D721Med (cell line): Measurements from ENCODE around the gene GPR183.

ENCODE experiments used
- DNase-seq: peaks from one replicate; pipeline ENCODE4 v3.0.0; 2011; ENCODE audit warnings: low spot score; ENCODE audit not compliant: insufficient read length
- FAIRE-seq: peaks from 2 replicates; lab custom pipeline; 2011; peaks lifted over from hg19 to GRCh38; lab: Jason Lieb, UNC
- CTCF ChIP-seq: IDR thresholded peaks from 2 replicates; pipeline ENCODE4 v1.5.1; 2012; ENCODE audit warnings: mild to moderate bottlenecking, control low read depth; ENCODE audit not compliant: insufficient read depth; ENCODE audit errors: missing control alignments

The GPR183 gene

GRCh38 chr13:99289271-99289670, 17.9 kb downstream of the GPR183 start:
- no peak for DNase-seq
- FAIRE-seq, result no peak
- TF ChIP-seq CTCF, result no peak

- TF ChIP-seq CTCF, result no peak
- FAIRE-seq, result no peak
- no peak for DNase-seq
Observed at GRCh38 chr13:99288089-99288488, 19.1 kb downstream of the GPR183 start.

GRCh38 chr13:99287551-99287950, 19.6 kb downstream of the GPR183 start:
- no peak for DNase-seq
- no peak for FAIRE-seq
- no peak for TF ChIP-seq CTCF

- no peak for FAIRE-seq
Observed at GRCh38 chr13:99285432-99286182, 21.6 kb downstream of the GPR183 start.

GRCh38 chr13:99282264-99283231, 24.7 kb downstream of the GPR183 start:
- no peak for FAIRE-seq
- no peak for TF ChIP-seq CTCF

More at GRCh38 chr13:99285432-99286182, 21.6 kb downstream of the GPR183 start:
- no peak for TF ChIP-seq CTCF
- DNase-seq, result no peak

GRCh38 chr13:99281811-99282263, 25.4 kb downstream of the GPR183 start:
- DNase-seq, result no peak
- no peak for TF ChIP-seq CTCF
- FAIRE-seq, result no peak

More at GRCh38 chr13:99282264-99283231, 24.7 kb downstream of the GPR183 start:
- no peak for DNase-seq
